SJSA1 (cell line): ENCODE measurements around the gene NT5C3B. TPM values are rescaled to one million over a fixed set of nuclear protein-coding genes. Genes with fewer than 3 reads are reported as not detected.
A peak's percentile ranks its signal among the peaks of the same experiment; 100 is the strongest.

Experiments
- DNase-seq, 2 experiments: peaks; one replicate each; pipeline ENCODE4 v3.0.0-alpha.2; 2015 to 2020; ENCODE audit warnings: low spot score in 2 of 2, low read depth in 1 of 2
- H3K27ac ChIP-seq: fragments of 250-450 bp; sonication (Bioruptor Pico); 2 replicates; pipeline ENCODE4 v1.5.1; 2020; ENCODE audit warnings: mild to moderate bottlenecking, moderate library complexity
- H3K27me3 ChIP-seq: fragments of 250-450 bp; sonication (Bioruptor Pico); replicated peaks from 2 replicates; pipeline ENCODE4 v1.5.1; 2020; ENCODE audit warnings: mild to moderate bottlenecking, moderate library complexity
- H3K36me3 ChIP-seq: fragments of 250-450 bp; sonication (Bioruptor Pico); 2 replicates; pipeline ENCODE4 v1.5.1; 2020; ENCODE audit warnings: mild to moderate bottlenecking
- H3K4me1 ChIP-seq: fragments of 250-450 bp; sonication (Bioruptor Pico); replicated peaks from 2 replicates; pipeline ENCODE4 v1.6.1; 2021; ENCODE audit warnings: mild to moderate bottlenecking
- H3K4me3 ChIP-seq: fragments of 250-450 bp; sonication (Bioruptor Pico); 2 replicates; pipeline ENCODE4 v1.5.1; 2020; ENCODE audit warnings: mild to moderate bottlenecking
- H3K9me3 ChIP-seq: fragments of 250-450 bp; sonication (Bioruptor Pico); replicated peaks from 2 replicates; pipeline ENCODE4 v1.5.1; 2020; ENCODE audit warnings: mild to moderate bottlenecking
- total RNA-seq: library from RNA; depleted of rRNA; stranded (reverse); fragments of >200 nt; shearing (Covaris generic); gene quantifications from 2 replicates; pipeline ENCODE4 v1.2.3, GENCODE V29; 2014

The NT5C3B gene
- total RNA-seq, 1 experiment from 2014 or later = 84.9 TPM

DNA sequence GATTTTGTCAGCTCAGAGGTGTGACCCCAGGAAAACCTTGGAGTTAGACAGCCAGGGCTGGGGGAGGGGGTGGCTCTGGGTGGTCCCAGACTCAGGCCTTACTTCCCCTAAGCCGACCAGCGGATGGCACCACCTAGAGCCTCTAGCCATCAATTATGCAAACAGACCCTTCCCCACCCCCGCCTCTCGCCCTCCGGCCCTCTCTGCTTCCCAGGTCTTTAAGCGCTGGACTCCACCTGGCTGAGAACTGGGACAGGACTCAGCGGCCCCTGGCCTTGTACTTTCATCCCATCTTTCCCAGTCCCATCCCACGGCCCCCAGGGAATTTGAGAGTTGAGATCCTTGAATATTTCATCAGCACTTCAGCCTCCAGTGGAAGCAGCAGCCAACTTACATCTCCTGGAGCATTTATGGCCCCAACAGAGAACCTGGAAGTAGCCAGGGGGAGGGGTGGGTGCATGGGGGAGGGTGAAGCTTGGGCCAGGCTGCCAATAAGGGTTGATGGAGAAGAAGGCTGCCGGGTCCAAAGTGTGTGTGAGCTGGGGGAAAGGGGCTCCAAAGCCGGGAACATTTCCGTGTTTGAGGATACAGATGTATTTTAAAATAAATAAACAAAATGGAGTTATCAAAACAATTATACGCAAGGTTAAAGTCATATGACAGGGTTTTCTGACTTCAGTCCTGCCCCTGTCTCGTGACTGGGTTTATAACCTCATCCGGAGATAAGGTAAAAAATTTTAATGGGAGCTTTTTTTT is 42.1 kb downstream of the NT5C3B start:
- Histone ChIP-seq H3K4me1 (peaks cover 22% of the 10 kb centered on the region), H3K27ac (no peak overlapping the region), H3K36me3 (no peaks in the 10 kb centered on the region), H3K27me3 (no peaks in the 10 kb centered on the region), H3K4me3 (no peak overlapping the region), H3K9me3 (no peaks in the 10 kb centered on the region)
- DNase-seq = no peak

DNA sequence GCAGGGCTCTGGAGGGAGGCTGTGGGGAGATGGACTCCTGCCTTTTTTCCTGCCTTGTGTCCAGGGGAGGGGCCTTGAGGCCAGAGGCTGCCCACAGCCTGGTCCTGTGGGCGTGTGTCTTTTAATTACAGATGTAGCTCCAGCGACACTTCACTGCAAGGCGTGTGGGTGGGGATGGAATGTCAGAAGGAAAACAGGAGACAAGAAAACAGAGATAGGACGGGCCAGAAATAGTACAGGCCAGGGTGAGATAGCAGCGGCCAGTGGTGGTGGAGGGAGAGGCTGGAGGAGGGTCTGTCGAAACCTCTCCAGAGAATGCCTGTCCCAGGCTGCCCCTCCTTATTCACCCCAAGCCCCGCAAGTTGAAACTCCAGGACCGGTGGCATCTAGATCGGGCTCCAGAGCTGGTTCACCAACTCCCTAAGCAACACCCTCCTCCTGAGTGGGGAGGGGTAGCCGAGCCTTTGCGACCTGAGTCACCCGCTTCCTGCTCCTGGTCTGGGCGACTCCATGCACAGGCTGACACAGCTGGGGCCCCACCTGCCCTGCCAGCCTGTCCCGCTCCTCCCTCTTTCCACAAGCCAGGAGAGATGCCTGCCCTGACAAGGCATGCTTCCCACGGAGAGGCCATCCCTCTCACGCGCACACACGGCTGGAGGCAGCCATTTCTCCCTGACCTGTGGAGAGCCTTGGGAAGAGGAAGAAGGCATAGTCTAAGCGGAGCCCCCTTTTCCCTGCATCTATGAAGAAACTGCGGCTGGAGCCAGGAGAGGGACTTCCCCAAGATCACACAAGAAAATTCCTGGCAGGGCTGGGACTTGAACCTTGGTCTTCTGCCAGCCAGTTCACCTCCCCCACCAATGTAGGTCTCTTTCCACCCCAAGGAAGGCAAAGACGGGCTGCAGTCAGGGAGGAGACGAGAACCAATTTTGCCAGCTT is 42.9 kb downstream of the NT5C3B start:
- peak; percentile 42 to 67 for DNase-seq
- H3K4me3 ChIP-seq = no peak overlapping the region

GRCh38 chr17:41787021-41787418 is 49.0 kb downstream of the NT5C3B start:
- Histone ChIP-seq H3K27me3 (0 out of 2 replicates have a peak, but pooled peaks cover 2% of the 10 kb centered on the region), H3K36me3 (no peaks in the 10 kb centered on the region), H3K9me3 (no peaks in the 10 kb centered on the region), H3K27ac (no peak overlapping the region), H3K4me1 (peaks cover 10% of the 10 kb centered on the region), H3K4me3 (no peak overlapping the region)
- no peak for DNase-seq

More for the DNA sequence above, 42.9 kb downstream of the NT5C3B start:
- H3K4me1 ChIP-seq = peaks cover 22% of the 10 kb centered on the region
- no peaks in the 10 kb centered on the region for H3K9me3 ChIP-seq
- no peak overlapping the region for H3K27ac ChIP-seq
- H3K36me3 ChIP-seq = no peaks in the 10 kb centered on the region
- no peaks in the 10 kb centered on the region for H3K27me3 ChIP-seq

DNA sequence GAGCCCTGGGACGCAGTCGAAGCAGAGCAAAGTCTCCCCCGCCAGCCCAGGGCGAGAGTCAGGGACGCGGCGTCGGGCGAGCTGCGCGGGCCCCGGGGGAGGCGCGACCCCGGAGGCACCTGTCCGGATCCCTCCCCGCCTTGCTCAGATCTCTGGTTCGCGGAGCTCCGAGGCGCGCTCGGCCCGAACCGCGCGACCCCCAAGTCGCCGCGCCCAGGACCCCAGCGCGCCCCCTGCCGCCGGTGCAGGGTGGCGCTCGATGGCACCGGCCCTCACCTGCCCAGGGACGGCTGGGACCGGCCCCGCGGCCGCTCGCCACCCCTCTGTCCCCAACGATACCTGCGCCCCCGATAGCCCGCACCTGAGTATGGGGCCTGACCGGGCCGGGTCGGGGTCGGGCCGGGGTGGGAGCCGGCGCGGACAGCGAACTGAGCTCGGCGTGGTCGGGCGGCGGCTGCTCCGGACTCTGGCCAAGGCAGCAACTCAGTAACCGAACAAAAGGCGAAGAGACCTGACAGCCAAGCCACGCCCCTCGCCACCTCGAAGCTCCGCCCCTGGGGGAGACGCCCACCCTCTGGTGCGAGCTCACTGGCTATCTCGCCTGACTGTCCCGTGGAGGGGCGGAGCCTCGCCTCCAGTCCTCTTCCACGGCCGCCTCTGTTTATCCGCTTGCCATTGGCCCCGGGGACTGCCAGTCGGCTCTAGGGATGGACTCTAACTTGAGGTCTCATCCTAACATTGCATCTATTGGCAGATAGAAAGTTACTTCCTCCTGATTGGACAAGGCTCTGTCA is 49.6 kb downstream of the NT5C3B start, which contains the start of gene JUP:
JUP (minus strand) TSS at position 485 of the 794 bp plus-strand sequence. CDS start 14,857 bp downstream, outside the sequence.
- H3K36me3 ChIP-seq = no peaks in the 10 kb centered on the region
- H3K9me3 ChIP-seq = no peaks in the 10 kb centered on the region
- no peak within 1 kb of the TSS for H3K27ac ChIP-seq
- peaks cover 10% of the 10 kb centered on the region for H3K4me1 ChIP-seq
- peak; percentile 93 to 98 for DNase-seq
- H3K4me3 ChIP-seq = peak within 1 kb of the TSS; percentile 44
- H3K27me3 ChIP-seq = 0 out of 2 replicates have a peak, but pooled peaks cover 2% of the 10 kb centered on the region

GRCh38 chr17:41785859-41786226 is 50.2 kb downstream of the NT5C3B start:
- Histone ChIP-seq H3K4me3 (peak overlapping the region; percentile 44), H3K9me3 (no peaks in the 10 kb centered on the region), H3K27me3 (0 out of 2 replicates have a peak, but pooled peaks cover 2% of the 10 kb centered on the region), H3K4me1 (peaks cover 10% of the 10 kb centered on the region), H3K27ac (no peak overlapping the region), H3K36me3 (no peaks in the 10 kb centered on the region)
- DNase-seq = no peak

- peaks cover 10% of the 10 kb centered on the region for H3K4me1 ChIP-seq
- H3K4me3 ChIP-seq = no peak overlapping the region; the same call in 1 of the 2 replicates
- H3K36me3 ChIP-seq = no peaks in the 10 kb centered on the region
- H3K9me3 ChIP-seq = no peaks in the 10 kb centered on the region
- no peak overlapping the region for H3K27ac ChIP-seq
- H3K27me3 ChIP-seq = 0 out of 2 replicates have a peak, but pooled peaks cover 2% of the 10 kb centered on the region
- DNase-seq = no peak
Observed at GRCh38 chr17:41785091-41785858, 50.8 kb downstream of the NT5C3B start.

DNA sequence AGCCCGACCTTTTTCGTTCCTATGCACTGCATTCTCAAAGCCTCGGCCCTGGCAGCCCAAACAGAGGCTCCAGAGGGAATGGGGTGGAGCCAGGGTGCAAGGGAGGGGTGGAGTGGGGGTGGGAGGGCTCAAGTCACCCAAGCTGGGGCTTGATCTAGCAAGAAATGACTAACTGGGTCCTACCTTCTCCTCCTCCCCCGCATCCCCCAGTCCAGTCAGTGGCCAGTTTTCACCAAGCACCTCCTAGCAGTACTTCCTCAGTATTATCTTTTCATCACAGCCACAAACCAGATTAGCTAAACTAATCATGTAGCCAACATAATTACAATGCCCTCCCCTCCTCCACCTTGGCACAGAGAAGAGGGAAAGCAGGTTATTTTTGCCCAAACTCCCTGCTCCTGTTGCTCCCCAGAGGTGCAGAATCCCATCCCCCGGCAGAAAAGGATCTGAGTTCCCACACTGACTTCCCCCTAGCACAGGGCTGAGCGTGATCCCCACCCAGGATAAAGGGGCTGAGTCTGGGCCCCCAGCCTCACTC is 51.8 kb downstream of the NT5C3B start:
- Histone ChIP-seq H3K9me3 (no peaks in the 10 kb centered on the region), H3K27me3 (0 out of 2 replicates have a peak, but pooled peaks cover 2% of the 10 kb centered on the region), H3K36me3 (no peaks in the 10 kb centered on the region), H3K4me3 (no peak overlapping the region), H3K27ac (no peak overlapping the region), H3K4me1 (peaks cover 10% of the 10 kb centered on the region)
- DNase-seq = no peak

GRCh38 chr17:41782142-41782541 is 53.9 kb downstream of the NT5C3B start:
- H3K27me3 ChIP-seq = 0 out of 2 replicates have a peak, but pooled peaks cover 2% of the 10 kb centered on the region
- H3K4me1 ChIP-seq = peaks cover 28% of the 10 kb centered on the region
- H3K27ac ChIP-seq = no peak overlapping the region
- H3K9me3 ChIP-seq = no peaks in the 10 kb centered on the region
- no peaks in the 10 kb centered on the region for H3K36me3 ChIP-seq
- no peak for DNase-seq
- no peak overlapping the region for H3K4me3 ChIP-seq

DNA sequence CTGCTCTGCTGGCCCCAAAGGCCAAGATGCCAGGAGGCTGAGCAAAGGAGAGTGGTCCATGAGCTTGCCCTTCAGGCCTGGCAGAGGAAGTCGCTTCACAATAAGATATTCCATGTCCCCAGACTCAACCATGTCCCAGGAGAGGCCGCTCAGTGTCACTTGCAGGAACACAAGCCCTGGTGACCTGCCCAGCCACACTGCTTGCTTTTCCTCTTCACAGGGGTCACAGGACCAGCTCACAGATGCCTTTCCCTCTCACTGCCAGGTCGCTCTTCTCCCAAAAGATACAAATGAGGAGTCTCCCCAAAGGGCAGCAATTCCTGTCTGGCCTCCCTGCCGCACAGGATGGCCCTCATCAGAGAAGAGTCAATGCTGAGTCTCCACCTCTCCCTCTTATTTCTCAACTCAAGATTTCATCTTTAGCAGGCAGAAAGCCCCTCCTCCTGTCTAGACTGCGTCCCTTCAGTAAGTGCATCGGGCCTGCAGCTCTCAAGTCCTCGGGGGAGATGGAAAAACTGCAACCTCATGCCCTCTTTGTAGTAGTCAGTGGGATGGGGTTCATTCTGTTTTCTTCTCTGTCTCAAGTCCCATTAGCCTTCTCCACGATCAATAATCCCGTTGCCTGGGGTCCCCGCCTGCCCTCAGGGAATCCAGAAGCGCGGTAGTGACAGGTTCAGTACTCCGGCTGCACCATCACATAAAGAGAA is 54.5 kb downstream of the NT5C3B start:
- H3K4me3 ChIP-seq = no peak overlapping the region
- 0 out of 2 replicates have a peak, but pooled peaks cover 2% of the 10 kb centered on the region for H3K27me3 ChIP-seq
- no peak overlapping the region for H3K27ac ChIP-seq
- H3K9me3 ChIP-seq = no peaks in the 10 kb centered on the region
- peaks cover 34% of the 10 kb centered on the region for H3K4me1 ChIP-seq
- no peak for DNase-seq
- no peaks in the 10 kb centered on the region for H3K36me3 ChIP-seq

DNA sequence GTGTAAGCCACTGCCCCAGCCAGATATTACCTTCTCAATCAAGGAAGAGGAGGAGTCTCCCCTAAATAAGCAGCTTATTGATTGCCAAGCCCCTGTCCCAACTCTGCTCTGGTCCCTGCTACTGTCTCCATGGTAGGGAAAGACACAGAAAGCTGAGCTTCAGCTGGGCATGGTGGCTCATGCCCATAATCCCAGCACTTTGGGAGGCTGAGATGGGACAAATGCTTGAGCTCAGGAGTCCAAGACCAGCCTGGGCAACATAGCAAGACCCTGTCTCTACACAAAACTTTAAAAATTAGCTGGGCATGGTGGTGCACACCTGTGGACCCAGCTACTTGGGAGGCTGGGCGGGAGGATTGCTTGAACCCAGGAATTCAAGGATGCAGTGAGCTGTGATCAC is 56.1 kb downstream of the NT5C3B start:
- Histone ChIP-seq H3K27me3 (no peaks in the 10 kb centered on the region), H3K4me1 (peaks cover 38% of the 10 kb centered on the region), H3K36me3 (no peaks in the 10 kb centered on the region), H3K27ac (no peak overlapping the region), H3K4me3 (no peak overlapping the region), H3K9me3 (no peaks in the 10 kb centered on the region)
- DNase-seq = no peak

DNA sequence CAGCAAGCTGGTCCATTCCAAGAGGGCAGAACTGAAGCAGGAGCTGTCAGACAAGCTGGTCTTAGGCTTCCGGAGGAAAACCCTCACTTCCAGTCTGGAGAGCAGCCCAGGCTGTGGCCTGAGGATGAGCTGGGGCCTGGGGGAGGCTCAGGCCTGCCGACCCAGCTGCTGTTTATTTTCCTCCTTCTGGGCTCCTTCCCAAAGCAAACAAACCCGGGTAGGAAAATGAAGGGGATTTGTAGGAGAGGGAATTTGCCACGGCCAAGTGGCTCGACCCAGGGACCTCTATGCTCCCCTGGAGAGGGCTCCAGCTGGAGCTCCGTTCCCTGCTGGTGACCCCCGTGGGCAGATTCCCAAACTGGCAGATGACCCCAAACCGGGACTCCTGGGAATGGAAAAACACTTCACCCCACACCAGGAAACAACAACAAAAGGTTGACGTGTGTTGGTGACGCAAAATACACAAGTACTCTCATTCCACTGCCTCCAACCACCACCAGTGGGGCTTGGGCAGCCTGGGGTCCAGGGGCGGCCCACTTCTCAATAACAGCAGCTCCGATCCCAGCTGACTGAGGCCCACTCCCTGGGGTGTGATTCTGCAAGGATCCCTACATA is 58.4 kb downstream of the NT5C3B start:
- Histone ChIP-seq H3K9me3 (no peaks in the 10 kb centered on the region), H3K27me3 (no peaks in the 10 kb centered on the region), H3K4me3 (no peak overlapping the region), H3K4me1 (peaks cover 51% of the 10 kb centered on the region), H3K27ac (peak overlapping the region; percentile 59), H3K36me3 (no peaks in the 10 kb centered on the region)
- DNase-seq = peak; percentile 74 to 87

DNA sequence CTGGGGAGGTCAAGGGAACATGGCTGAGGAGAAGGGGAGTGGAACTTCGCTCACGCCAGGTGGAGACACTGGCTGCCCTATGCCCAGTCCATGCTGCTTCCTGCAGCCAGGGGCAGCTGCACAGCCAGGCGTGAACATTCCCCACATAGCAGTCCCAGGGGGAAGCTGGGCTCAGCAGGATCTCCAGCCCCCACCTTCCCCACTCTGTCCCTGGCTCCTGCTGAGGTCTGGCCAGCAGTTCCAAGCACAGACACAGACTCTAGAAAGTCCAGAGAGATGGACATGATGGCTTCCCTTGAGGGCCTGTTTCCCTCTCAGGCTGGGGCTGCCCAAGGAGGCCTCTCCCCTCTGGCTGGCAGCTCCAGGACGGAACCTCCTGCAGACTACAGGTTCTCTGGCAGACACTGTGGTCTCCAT is 58.9 kb downstream of the NT5C3B start:
- no peaks in the 10 kb centered on the region for H3K27me3 ChIP-seq
- H3K4me1 ChIP-seq = peaks cover 51% of the 10 kb centered on the region
- H3K9me3 ChIP-seq = no peaks in the 10 kb centered on the region
- DNase-seq = no peak
- no peaks in the 10 kb centered on the region for H3K36me3 ChIP-seq
- peak overlapping the region; percentile 59 for H3K27ac ChIP-seq
- no peak overlapping the region for H3K4me3 ChIP-seq
